GM12801 (cell line): ENCODE results near the gene DEPDC5.

Source experiments
- TF ChIP-seq, protein P1 (sequence below): IDR thresholded peaks from one replicate; pipeline ENCODE4 v1.5.1; 2011; ENCODE audit warnings: control low read depth; ENCODE audit not compliant: insufficient read length; ENCODE audit errors: extremely low read depth

Gene DEPDC5

DNA sequence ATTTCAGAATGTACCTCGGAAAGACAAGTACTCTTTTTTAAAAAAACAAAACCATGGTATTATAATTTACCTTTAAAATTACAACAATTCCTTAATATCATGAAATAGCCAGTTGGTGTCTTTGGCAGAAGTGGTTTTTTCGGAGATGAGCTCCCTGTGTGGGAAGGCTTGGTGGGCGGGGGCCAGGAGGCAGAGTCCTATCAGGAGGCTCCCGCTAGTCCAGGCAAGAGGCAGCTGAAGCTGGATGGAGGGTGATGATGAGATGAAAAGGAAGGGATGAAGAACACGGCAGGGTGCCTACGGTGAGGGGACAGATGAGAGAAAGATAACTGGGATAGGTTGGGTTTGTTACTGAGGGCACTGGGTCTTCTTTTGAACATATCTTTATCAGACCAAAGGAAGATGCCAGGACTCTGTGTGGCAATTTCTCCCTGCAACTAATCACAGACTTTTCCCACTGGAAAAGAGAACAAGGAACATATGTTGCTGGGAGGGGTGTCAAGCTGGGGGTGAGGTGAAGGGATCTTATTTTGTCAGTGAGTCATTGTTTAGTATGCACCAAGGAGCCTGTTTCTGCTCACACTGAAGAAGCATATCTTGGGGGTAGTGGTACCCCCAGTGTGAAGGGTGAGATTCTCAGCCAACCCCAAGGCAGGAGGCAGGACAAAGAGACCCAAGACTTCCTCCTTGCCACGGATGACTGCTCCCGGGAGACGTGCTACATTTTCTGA is 99.0 kb downstream of the DEPDC5 start:
- TF ChIP-seq, protein P1, sequence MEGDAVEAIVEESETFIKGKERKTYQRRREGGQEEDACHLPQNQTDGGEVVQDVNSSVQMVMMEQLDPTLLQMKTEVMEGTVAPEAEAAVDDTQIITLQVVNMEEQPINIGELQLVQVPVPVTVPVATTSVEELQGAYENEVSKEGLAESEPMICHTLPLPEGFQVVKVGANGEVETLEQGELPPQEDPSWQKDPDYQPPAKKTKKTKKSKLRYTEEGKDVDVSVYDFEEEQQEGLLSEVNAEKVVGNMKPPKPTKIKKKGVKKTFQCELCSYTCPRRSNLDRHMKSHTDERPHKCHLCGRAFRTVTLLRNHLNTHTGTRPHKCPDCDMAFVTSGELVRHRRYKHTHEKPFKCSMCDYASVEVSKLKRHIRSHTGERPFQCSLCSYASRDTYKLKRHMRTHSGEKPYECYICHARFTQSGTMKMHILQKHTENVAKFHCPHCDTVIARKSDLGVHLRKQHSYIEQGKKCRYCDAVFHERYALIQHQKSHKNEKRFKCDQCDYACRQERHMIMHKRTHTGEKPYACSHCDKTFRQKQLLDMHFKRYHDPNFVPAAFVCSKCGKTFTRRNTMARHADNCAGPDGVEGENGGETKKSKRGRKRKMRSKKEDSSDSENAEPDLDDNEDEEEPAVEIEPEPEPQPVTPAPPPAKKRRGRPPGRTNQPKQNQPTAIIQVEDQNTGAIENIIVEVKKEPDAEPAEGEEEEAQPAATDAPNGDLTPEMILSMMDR = no peak

DNA sequence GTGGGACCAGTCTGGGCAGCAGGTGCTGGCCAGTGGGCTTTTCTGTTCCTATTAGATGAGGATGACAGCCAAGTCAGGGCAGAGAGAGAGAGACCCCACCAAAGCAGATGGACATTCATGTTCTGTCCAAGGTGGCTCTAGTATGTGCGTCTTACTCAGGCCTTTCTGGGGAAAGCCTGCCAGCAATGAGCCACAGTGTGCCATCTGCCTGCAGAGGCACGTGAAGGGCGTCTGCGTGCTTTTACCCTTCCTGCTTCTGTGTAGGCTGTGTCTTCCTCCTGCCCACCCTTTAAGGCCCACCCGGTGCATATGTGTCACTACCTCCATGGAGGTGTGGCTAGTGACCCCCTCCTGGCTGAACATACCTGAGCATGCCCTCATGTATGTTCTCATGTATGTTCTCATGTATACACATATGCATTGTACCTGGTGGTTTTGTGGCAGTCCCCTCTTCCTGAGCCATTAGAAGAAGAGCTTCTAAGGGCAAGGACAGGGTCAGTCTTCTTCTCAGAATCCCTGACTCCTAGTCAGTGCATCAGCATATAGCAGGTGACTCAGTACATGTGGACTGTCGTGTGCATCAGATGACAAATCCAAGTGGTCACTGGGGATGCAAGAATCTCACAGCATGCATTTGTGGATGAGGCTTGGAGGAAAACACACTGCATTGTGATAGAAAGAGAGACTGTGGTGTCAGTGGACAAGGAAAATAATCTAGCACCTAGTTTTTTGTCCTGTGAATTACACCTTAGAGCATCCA is 100.1 kb downstream of the DEPDC5 start:
- TF ChIP-seq, protein P1 = no peak

DNA sequence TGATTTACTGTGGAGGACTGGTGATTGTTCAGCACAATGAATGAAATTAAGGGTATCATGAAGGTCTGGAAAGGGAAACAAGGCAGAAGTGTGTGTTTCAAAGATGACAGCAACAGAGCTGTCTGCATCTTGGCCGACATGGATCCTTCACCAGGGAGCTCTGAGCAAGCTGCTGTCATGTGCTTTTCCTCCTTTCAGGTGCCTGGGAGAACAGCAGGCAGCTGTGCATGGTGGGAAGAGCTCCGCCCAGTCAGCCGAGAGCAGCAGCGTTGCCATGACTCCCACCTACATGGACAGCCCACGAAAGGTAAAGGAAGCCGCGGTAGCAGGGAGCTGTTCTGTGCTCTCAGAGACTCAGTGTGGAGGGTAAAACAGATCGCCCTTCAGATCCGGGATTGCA is 103.4 kb downstream of the DEPDC5 start:
- TF ChIP-seq, protein P1 = no peak

DNA sequence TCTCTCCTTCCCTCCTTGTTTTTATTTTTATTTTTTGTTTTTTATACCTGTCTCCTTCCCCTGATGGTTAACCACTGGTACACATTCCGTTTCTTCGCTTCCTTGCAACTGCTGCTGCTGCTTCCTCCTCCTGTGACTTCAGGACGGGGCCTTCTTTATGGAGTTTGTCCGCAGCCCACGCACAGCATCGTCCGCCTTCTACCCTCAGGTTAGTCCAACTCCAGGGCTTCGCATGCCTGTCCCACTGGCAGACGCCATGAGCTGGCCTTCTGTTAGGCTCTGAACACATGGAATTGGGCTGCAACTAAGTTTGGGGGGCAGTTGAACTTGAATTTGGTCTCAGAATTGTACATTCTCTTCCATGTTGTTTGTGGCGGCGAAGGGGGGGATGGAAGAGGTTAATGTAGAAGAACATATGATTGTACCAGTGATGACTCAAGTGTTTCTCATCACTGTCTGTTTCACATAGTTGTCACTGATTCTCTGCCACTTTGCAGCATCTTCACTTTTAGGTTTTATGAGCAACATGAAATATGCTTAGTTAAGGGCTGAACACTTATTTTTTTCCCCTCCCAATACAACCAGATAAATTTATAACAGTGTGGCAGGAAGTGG is 107.5 kb downstream of the DEPDC5 start:
- TF ChIP-seq, protein P1 = no peak

DNA sequence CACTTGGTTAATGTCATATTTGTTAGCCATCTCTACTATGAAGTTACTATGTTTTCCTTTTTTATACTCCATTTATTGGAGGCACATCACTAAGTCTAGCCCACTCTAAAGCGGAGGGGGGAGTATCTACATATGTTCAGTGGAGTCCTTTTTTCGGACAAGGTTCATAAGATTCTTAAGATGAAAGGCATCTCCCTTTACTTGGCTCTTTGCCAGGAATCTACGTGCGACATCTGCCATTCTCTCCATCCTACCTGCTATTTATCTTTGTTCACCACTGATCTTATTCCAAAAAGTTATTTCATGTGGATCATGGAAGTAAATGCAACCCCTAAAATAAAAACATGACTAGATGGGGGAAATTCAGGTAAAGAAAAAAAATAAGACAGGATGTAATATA is 113.1 kb downstream of the DEPDC5 start:
- TF ChIP-seq, protein P1 = no peak

DNA sequence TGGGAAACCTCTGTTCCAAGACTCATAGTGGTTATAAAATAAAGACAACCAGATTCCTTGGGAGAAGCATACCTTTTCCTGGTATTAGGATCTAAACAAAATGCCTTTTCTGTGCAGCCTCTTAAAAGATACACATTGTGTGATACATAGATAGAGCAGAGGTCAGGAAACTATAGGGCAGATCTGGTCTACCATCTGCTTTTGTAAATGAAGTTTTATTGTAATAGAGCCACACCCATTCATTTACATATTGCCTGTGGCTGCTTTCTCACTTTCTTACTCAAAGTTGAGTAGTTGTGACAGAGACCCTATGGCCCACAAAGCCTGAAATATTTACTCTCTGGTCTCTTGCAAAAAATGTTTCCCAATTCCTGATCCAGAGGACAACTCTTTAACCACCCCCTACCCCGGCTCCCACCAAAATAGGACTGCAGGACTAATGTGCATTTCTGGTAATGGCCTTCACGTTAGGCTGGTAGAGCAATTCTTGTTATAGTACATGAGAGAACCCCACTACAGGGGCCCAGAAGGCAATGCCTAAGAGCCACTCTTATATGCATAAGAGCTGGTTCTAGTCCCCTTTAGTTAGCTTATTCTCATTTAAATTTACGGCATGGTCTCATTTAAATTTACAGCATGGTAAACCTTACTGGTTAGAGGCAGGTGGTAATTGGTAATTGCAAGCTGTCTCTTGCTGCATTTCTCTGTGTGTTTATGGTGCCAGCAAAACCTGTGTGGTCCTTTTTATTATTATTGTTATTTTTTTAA is 113.8 kb downstream of the DEPDC5 start:
- TF ChIP-seq, protein P1 = no peak

DNA sequence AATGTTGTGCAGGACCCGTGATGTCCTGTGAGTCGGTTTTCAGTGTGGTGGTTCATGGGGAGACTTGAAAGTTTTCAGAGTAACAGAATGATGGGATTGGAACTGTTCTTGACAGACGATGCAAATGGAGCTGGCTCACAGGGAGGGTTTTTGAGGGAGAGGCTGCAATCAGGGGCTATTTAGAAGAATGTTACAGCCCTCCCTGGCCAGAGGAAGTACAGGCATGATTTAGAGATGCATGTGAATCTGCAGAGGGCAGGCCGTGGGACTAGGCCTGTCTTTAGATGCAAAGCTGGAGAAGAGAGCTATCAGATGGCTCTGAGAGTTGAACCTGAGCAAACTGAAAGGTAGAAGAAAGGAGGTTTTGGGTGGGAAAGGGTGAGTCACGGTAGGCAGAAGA is 115.9 kb downstream of the DEPDC5 start:
- TF ChIP-seq, protein P1 = no peak
